WI38 (cell line): ENCODE measurements around the gene PDE3A.
"Not testable (repeated sequence)": the region's sequence is repeated elsewhere in the genome, so short reads cannot be mapped to it uniquely, and the experiment has no call there.

ENCODE experiments used
- H3K4me3 ChIP-seq: 2 replicates; pipeline ENCODE4 v1.5.1; 2011; ENCODE audit warnings: low read depth, mild to moderate bottlenecking, control low read depth, low read length
- CTCF ChIP-seq: IDR thresholded peaks from 2 replicates; pipeline ENCODE4 v1.5.1; 2012; ENCODE audit warnings: low read depth, mild to moderate bottlenecking, control low read depth, low read length

The PDE3A gene

GRCh38 chr12:20368114-20368650 lies at the start of gene PDE3A:
PDE3A (plus strand) TSS chr12:20368537; CDS start chr12:20369285, 748 bp downstream.
- 0 out of 2 replicates have a peak within 1 kb of the TSS, but pooled peaks have one; percentile 7 for H3K4me3 ChIP-seq
- no peak for TF ChIP-seq CTCF

- no peak overlapping the region for H3K4me3 ChIP-seq
- TF ChIP-seq CTCF = no peak
These were observed 49.0 kb upstream of the PDE3A start for GRCh38 chr12:20319366-20319765.

- no peak overlapping the region for H3K4me3 ChIP-seq
- TF ChIP-seq CTCF = no peak
These were observed 47.8 kb upstream of the PDE3A start for GRCh38 chr12:20320552-20320951.

- H3K4me3 ChIP-seq = not testable (repeated sequence)
These were observed 37.4 kb upstream of the PDE3A start for GRCh38 chr12:20330826-20331505.

GRCh38 chr12:20339060-20339459 lies 29.3 kb upstream of the PDE3A start:
- no peak for TF ChIP-seq CTCF
- no peak overlapping the region for H3K4me3 ChIP-seq

GRCh38 chr12:20342111-20342510 lies 26.2 kb upstream of the PDE3A start:
- no peak for TF ChIP-seq CTCF
- no peak overlapping the region for H3K4me3 ChIP-seq

GRCh38 chr12:20345866-20346265 lies 22.5 kb upstream of the PDE3A start:
- TF ChIP-seq CTCF = no peak
- H3K4me3 ChIP-seq = no peak overlapping the region

GRCh38 chr12:20350026-20350425 lies 18.3 kb upstream of the PDE3A start:
- no peak overlapping the region for H3K4me3 ChIP-seq
- no peak for TF ChIP-seq CTCF
